A549 (cell line): ENCODE results near the gene SAP25. TPM values are rescaled to one million over a fixed set of nuclear protein-coding genes. Genes with fewer than 3 reads are reported as not detected.

Source experiments
- ATAC-seq, 2 experiments: fragments of 200-7000 bp in 1 of 2; fragments of >200 bp in 1 of 2; cut with Nextera tagmentation in 1 of 2; cut with Tn5 transposase in 1 of 2; 3 replicates each; pipeline versions ENCODE4 v1.8.0 to v1.9.1; 2018 to 2020; ENCODE audit warnings: mild to moderate bottlenecking in 1 of 2, moderate library complexity in 1 of 2
- CTCF ChIA-PET: fragments of 300-600 bp; sonication (Branson Sonifier 250); formaldehyde crosslinking; extraction: SDS; loops from one replicate; lab custom pipeline; 2021; ENCODE audit warnings: antibody characterized with exemption, inconsistent platforms; lab: Yijun Ruan, JAX
- POLR2A ChIA-PET: fragments of 350-600 bp; formaldehyde crosslinking; extraction: SDS; loops from one replicate; lab custom pipeline; 2021; ENCODE audit warnings: antibody characterized with exemption, inconsistent platforms; lab: Yijun Ruan, JAX
- DNase-seq, 2 experiments: peaks; one replicate each; pipeline versions ENCODE4 v3.0.0 to v3.0.0-alpha.2; 2011 to 2016; ENCODE audit warnings: low read depth in 1 of 2, low spot score in 1 of 2
- FAIRE-seq: peaks from 2 replicates; lab custom pipeline; 2011; peaks lifted over from hg19 to GRCh38; lab: Jason Lieb, UNC
- H3K27ac ChIP-seq, 2 experiments: fragments of >200 bp; sonication (Bioruptor Twin); formaldehyde crosslinking; 3 replicates each; pipeline ENCODE4 v1.5.1; 2016 to 2017
- H3K4me1 ChIP-seq: fragments of >200 bp; sonication (Bioruptor Twin); formaldehyde crosslinking; 3 replicates; pipeline ENCODE4 v1.6.1; 2016
- H3K4me2 ChIP-seq: fragments of >200 bp; sonication (Bioruptor Twin); formaldehyde crosslinking; 3 replicates; pipeline ENCODE4 v1.6.1; 2016
- H3K4me3 ChIP-seq: fragments of >200 bp; sonication (Bioruptor Twin); formaldehyde crosslinking; 3 replicates; pipeline ENCODE4 v1.5.1; 2016
- H3K9me3 ChIP-seq: fragments of >200 bp; sonication (Bioruptor Twin); formaldehyde crosslinking; 3 replicates; pipeline ENCODE4 v1.6.1; 2016
- BHLHE40 ChIP-seq: IDR thresholded peaks from 2 replicates; pipeline ENCODE4 v1.6.1; 2012; ENCODE audit warnings: low read depth, low read length, inconsistent platforms
- CBX8 ChIP-seq: fragments of 200-600 bp; sonication (generic); IDR thresholded peaks from 2 replicates; pipeline ENCODE4 v1.6.1; 2016
- CEBPB ChIP-seq, 2 experiments: fragments of >200 bp in 1 of 2; sonication (Bioruptor Twin) in 1 of 2; formaldehyde crosslinking in 1 of 2; IDR thresholded peaks; 2 replicates each; pipeline ENCODE4 v1.6.1; 2012 to 2016
- CHD2 ChIP-seq: fragments of 150-350 bp; IDR thresholded peaks from 2 replicates; pipeline ENCODE4 v1.6.1; 2014; ENCODE audit warnings: low read length; ENCODE audit not compliant: partially characterized antibody
- EP300 ChIP-seq, 2 experiments: fragments of >200 bp; sonication (Bioruptor Twin); formaldehyde crosslinking; IDR thresholded peaks; 2 replicates in 1 of 2; 3 replicates in 1 of 2; pipeline ENCODE4 v1.6.1; 2016 to 2017
- FOSB ChIP-seq: fragments of 250-450 bp; sonication (Bioruptor Pico); IDR thresholded peaks from 2 replicates; pipeline ENCODE4 v1.5.0; 2020; ENCODE audit warnings: mild to moderate bottlenecking, moderate library complexity
- HDAC2 ChIP-seq: fragments of 200-600 bp; sonication (generic); IDR thresholded peaks from 2 replicates; pipeline ENCODE4 v1.6.1; 2016
- HEYL ChIP-seq: fragments of 250-450 bp; sonication (Bioruptor Pico); IDR thresholded peaks from 2 replicates; pipeline ENCODE4 v1.8.0; 2021; ENCODE audit warnings: mild to moderate bottlenecking, moderate library complexity
- KDM1A ChIP-seq: fragments of 200-600 bp; sonication (generic); IDR thresholded peaks from 2 replicates; pipeline ENCODE4 v1.6.1; 2016; ENCODE audit warnings: low read depth, mild to moderate bottlenecking
- KDM5A ChIP-seq: fragments of 200-600 bp; sonication (generic); IDR thresholded peaks from 2 replicates; pipeline ENCODE4 v1.6.1; 2016; ENCODE audit warnings: antibody characterized with exemption, mild to moderate bottlenecking
- NPAS2 ChIP-seq: fragments of 250-450 bp; sonication (Bioruptor Pico); IDR thresholded peaks from 2 replicates; pipeline ENCODE4 v1.8.0; 2022; ENCODE audit warnings: mild to moderate bottlenecking, moderate library complexity, borderline replicate concordance
- PBX3 ChIP-seq: IDR thresholded peaks from 2 replicates; pipeline ENCODE4 v1.6.1; 2012
- POLR2AphosphoS2 ChIP-seq: conservative IDR thresholded peaks from 2 replicates; pipeline ENCODE4 v1.6.1; 2012; ENCODE audit warnings: low read length, improper control_type of control experiment, inconsistent platforms
- RCOR1 ChIP-seq: fragments of 150-350 bp; IDR thresholded peaks from 2 replicates; pipeline ENCODE4 v1.6.1; 2014; ENCODE audit warnings: antibody characterized with exemption, low read length, low read depth
- REST ChIP-seq: fragments of 200-600 bp; sonication (generic); IDR thresholded peaks from 2 replicates; pipeline ENCODE4 v1.6.1; 2016; ENCODE audit warnings: antibody characterized with exemption, mild to moderate bottlenecking, moderate library complexity
- TFCP2L1 ChIP-seq: fragments of 250-450 bp; sonication (Bioruptor Pico); IDR thresholded peaks from 2 replicates; pipeline ENCODE4 v1.5.0; 2021; ENCODE audit warnings: mild to moderate bottlenecking
- USF2 ChIP-seq: fragments of 450-650 bp; IDR thresholded peaks from 2 replicates; pipeline ENCODE4 v1.6.1; 2014; ENCODE audit warnings: antibody characterized with exemption
- ZC3H11A ChIP-seq: fragments of 450-650 bp; IDR thresholded peaks from 2 replicates; pipeline ENCODE4 v1.6.1; 2014; ENCODE audit warnings: antibody characterized with exemption, mild to moderate bottlenecking
- ZFP36 ChIP-seq: fragments of 450-650 bp; IDR thresholded peaks from 2 replicates; pipeline ENCODE4 v1.6.1; 2014; ENCODE audit warnings: borderline replicate concordance; ENCODE audit not compliant: partially characterized antibody
- ZSCAN20 ChIP-seq: fragments of 250-450 bp; sonication (Bioruptor Pico); IDR thresholded peaks from 2 replicates; pipeline ENCODE4 v1.8.0; 2022; ENCODE audit warnings: mild to moderate bottlenecking, moderate library complexity
- WGBS: methylation state at CpG from one replicate; pipeline ENCODE4 v1.1.6; 2017; ENCODE audit errors: missing lambda C conversion rate; 5-methylcytosine and 5-hydroxymethylcytosine counted together
- polyA plus RNA-seq, 4 experiments: library from polyadenylated mRNA; depleted of rRNA in 3 of 4; stranded (reverse); fragments of >200 nt; fragmentation: RNase III in 1 of 4; extraction: RNeasy Plus Mini Kit Qiagen cat#74134 plus additional on column Dnase treatment in 1 of 4; gene quantifications; 2 replicates in 3 of 4; 3 replicates in 1 of 4; pipeline ENCODE4 v1.2.3, GENCODE V29; 2011 to 2017
- TF ChIP-seq, protein P1 (sequence below): IDR thresholded peaks from 2 replicates; pipeline ENCODE4 v1.6.1; 2012; ENCODE audit warnings: low read depth, borderline replicate concordance
- TF ChIP-seq, protein P2 (sequence below): IDR thresholded peaks from 2 replicates; pipeline ENCODE4 v1.6.1; 2012
- TF ChIP-seq, protein P3 (sequence below): fragments of 250-450 bp; sonication (Bioruptor Pico); IDR thresholded peaks from 2 replicates; pipeline ENCODE4 v1.5.0; 2021; ENCODE audit warnings: mild to moderate bottlenecking, moderate library complexity, borderline replicate concordance

SAP25 gene
- polyA plus RNA-seq, 2 of the 4 experiments (the other 2 are of a cell fraction): 0.37 TPM; not detected in 1

- FAIRE-seq: no peak
These were observed 1.3 kb downstream of the SAP25 start for GRCh38 chr7:100572281-100572948.

DNA sequence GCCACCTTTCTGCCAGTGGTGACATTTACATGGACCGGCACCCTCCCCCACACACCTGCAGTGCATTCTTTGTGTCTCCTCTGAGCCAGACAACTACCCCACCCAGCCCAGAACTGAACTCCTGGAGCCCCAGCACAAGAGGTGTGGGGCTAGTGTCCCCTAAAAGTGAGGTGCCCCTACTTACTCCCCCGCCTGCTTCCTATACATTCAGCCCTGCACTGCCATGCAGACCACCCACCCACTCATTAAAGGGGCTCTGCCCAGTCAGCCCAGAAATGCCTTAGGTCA, 1.9 kb downstream of the SAP25 start:
- H3K4me3 ChIP-seq: no peak overlapping the region
- 94% methylated on average over 2 of the region's 2 CpGs for WGBS
- H3K4me1 ChIP-seq: peaks cover 15% of the 10 kb centered on the region; the same call in 2 of the 3 replicates
- no peak overlapping the region for H3K4me2 ChIP-seq
- DNase-seq (no peak), ATAC-seq (no peak), FAIRE-seq (no peak)
- ChIA-PET POLR2A (interaction anchor here (1.5 kb wide), 1 partner anchor 14 kb away, joined by 5 read pairs; the partner anchor contains the start of gene FBXO24), CTCF (interaction anchor here (0.7 to 1.7 kb wide), 2 partner anchors 11 to 106 kb away, joined by 3 to 5 read pairs; no protein-coding TSS in a partner anchor)
- no peaks in the 10 kb centered on the region for H3K9me3 ChIP-seq
- no peak overlapping the region; a peak in 1 of 6 replicates for H3K27ac ChIP-seq
- TF ChIP-seq CBX8: no peak
- no peak for TF ChIP-seq CEBPB (IDR thresholded peaks at IDR 0.05)
- TF ChIP-seq ZSCAN20 (CRISPR knock-in tag): no peak
- no peak for TF ChIP-seq USF2
- no peak for TF ChIP-seq RCOR1
- TF ChIP-seq KDM1A: no peak
- no peak for TF ChIP-seq HDAC2
- TF ChIP-seq ZFP36: no peak
- no peak for TF ChIP-seq KDM5A
- no peak for TF ChIP-seq NPAS2 (CRISPR knock-in tag)
- TF ChIP-seq ZC3H11A: no peak
- TF ChIP-seq, protein P1, sequence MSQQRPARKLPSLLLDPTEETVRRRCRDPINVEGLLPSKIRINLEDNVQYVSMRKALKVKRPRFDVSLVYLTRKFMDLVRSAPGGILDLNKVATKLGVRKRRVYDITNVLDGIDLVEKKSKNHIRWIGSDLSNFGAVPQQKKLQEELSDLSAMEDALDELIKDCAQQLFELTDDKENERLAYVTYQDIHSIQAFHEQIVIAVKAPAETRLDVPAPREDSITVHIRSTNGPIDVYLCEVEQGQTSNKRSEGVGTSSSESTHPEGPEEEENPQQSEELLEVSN: no peak
- TF ChIP-seq HEYL: no peak
- no peak for TF ChIP-seq BHLHE40
- TF ChIP-seq EP300 (IDR thresholded peaks at IDR 0.05): no peak

More at GRCh38 chr7:100572281-100572948, 1.3 kb downstream of the SAP25 start:
- no peak overlapping the region for H3K4me2 ChIP-seq
- H3K4me3 ChIP-seq: no peak overlapping the region
- H3K27ac ChIP-seq: no peak overlapping the region
- ATAC-seq: no peak; a peak in 1 of 6 replicates
- H3K9me3 ChIP-seq: no peaks in the 10 kb centered on the region
- peaks cover 15% of the 10 kb centered on the region; the same call in 2 of the 3 replicates for H3K4me1 ChIP-seq
- TF ChIP-seq, protein P2, sequence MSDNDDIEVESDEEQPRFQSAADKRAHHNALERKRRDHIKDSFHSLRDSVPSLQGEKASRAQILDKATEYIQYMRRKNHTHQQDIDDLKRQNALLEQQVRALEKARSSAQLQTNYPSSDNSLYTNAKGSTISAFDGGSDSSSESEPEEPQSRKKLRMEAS: no peak
- 0 out of 2 replicates have a peak, but pooled peaks have one; percentile 32 for TF ChIP-seq POLR2AphosphoS2
- POLR2A ChIA-PET: interaction anchor here (1.7 kb wide), 1 partner anchor 14 kb away, joined by 4 read pairs; the partner anchor contains the start of genes FBXO24 and LRCH4
- WGBS: 85% methylated on average over 17 of the region's 20 CpGs
- no peak for DNase-seq
- CTCF ChIA-PET: interaction anchor here (1.0 to 2.9 kb wide), 5 partner anchors 8 to 27 kb away, joined by 3 to 15 read pairs (median 4); no protein-coding TSS in a partner anchor

GRCh38 chr7:100570954-100571828, 2.5 kb downstream of the SAP25 start:
- ATAC-seq (peak in 1 of 2 experiments; percentile 13; a peak in 3 of 6 replicates), DNase-seq (no peak), FAIRE-seq (no peak)
- no peaks in the 10 kb centered on the region for H3K9me3 ChIP-seq
- peaks cover 15% of the 10 kb centered on the region; the same call in 2 of the 3 replicates for H3K4me1 ChIP-seq
- 85% methylated on average over 24 of the region's 26 CpGs for WGBS
- no peak overlapping the region for H3K4me3 ChIP-seq
- H3K27ac ChIP-seq: no peak overlapping the region; a peak in 1 of 6 replicates
- no peak overlapping the region for H3K4me2 ChIP-seq
- POLR2A ChIA-PET: interaction anchor here (1.5 kb wide), 1 partner anchor 15 kb away, joined by 5 read pairs; the partner anchor contains the start of gene FBXO24
- CTCF ChIA-PET: interaction anchor here (0.6 to 1.7 kb wide), 5 partner anchors 11 to 578 kb away, joined by 3 to 5 read pairs (median 3); no protein-coding TSS in a partner anchor
- TF ChIP-seq REST (no peak), CHD2 (no peak), TFCP2L1 (CRISPR knock-in tag) (no peak), NPAS2 (CRISPR knock-in tag) (no peak), FOSB (CRISPR knock-in tag) (no peak), PBX3 (no peak)
- TF ChIP-seq, protein P3, sequence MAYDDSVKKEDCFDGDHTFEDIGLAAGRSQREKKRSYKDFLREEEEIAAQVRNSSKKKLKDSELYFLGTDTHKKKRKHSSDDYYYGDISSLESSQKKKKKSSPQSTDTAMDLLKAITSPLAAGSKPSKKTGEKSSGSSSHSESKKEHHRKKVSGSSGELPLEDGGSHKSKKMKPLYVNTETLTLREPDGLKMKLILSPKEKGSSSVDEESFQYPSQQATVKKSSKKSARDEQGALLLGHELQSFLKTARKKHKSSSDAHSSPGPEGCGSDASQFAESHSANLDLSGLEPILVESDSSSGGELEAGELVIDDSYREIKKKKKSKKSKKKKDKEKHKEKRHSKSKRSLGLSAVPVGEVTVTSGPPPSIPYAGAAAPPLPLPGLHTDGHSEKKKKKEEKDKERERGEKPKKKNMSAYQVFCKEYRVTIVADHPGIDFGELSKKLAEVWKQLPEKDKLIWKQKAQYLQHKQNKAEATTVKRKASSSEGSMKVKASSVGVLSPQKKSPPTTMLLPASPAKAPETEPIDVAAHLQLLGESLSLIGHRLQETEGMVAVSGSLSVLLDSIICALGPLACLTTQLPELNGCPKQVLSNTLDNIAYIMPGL: no peak
